Measurements from ENCODE around the gene SUGP2.
A peak's percentile ranks its signal among the peaks of the same experiment; 100 is the strongest.

SUGP2 gene

DNA sequence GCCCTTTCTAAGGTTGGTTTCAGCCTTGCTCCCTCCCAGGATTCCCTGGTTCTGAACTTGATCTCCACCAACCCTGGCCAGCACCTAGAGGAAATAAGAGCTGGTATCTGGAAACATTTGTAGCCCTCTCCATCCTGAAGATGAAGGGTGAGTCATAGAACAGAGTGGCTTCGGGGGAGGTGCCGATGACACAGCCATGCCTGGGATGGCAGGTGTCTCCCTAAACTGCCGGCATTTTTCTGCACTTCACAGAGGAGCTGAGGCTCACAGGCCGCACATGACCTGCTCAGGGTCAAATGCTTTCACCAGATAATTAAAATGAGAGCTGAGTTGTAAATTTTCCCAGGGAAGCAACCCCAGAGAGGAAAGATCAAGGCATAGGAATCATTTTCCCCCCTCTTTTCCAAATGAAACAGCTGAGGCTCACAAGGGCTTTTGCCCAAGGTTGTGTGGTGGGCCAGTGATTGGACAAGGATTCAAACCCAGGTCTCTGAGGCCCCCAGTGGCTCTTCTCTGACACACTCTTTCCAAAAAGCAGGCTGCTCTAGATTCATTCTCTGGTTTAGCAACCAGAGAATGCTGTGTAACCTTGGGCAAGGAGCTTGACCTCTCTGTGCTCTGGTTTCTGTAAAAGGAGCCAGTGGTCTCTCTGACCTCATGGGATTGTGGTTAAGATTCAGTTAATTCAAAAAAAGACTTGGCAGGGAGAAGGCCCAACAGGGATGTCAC, 29.3 kb upstream of the SUGP2 start:
- TF ChIP-seq EZH2 (IDR thresholded peaks at IDR 0.05), result no peak
- no peak for TF ChIP-seq POLR2AphosphoS5 (IDR thresholded peaks at IDR 0.05; ENCODE audit: borderline replicate concordance, low read depth, low read length)
- no peak for TF ChIP-seq FOXP2 (optimal IDR thresholded peaks at IDR 0.05; ENCODE audit: control extremely low read depth, extremely low read length, insufficient read depth)
- peak overlapping the region; percentile 75 for H3K4me3 ChIP-seq
- DNase-seq (ENCODE audit: low read depth, low spot score), result no peak
- H3K27ac ChIP-seq, result peak overlapping the region; percentile 38; the same call in 1 of the 2 replicates
- H3K36me3 ChIP-seq (ENCODE audit: insufficient read depth, low read length), result peaks cover 8% of the 10 kb centered on the region; the same call in 1 of the 2 replicates
- peak overlapping the region; percentile 45 for H3K9ac ChIP-seq (ENCODE audit: insufficient read length)
- no peaks in the 10 kb centered on the region for H3K9me3 ChIP-seq (ENCODE audit: low read depth, low read length)

DNA sequence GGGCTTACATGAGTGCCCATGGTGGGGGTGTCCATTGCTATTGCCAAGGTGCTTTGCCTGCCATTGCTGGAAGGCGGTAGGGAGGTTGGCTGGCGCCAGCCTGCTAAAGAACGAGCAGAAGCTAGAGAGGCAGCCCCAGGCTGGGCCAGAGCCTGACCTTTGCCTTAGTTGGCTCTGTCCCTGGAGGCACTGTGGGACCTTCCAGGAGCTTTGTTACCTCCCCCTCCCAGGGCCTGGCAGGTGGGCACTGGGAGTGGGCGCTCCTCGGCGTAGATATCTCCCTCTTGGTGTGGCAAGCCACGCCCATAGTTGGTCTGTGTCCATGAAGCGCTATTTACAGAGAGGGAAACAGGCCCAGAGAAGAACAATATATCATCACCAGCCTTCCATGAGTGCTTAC, 28.2 kb upstream of the SUGP2 start:
- no peak for DNase-seq (ENCODE audit: low read depth, low spot score)
- H3K36me3 ChIP-seq (ENCODE audit: insufficient read depth, low read length), result peaks cover 19% of the 10 kb centered on the region; the same call in 1 of the 2 replicates
- H3K4me3 ChIP-seq, result no peak overlapping the region
- H3K27ac ChIP-seq, result no peak overlapping the region
- TF ChIP-seq EZH2 (IDR thresholded peaks at IDR 0.05) (no peak), POLR2AphosphoS5 (IDR thresholded peaks at IDR 0.05; ENCODE audit: borderline replicate concordance, low read depth, low read length) (no peak), FOXP2 (optimal IDR thresholded peaks at IDR 0.05; ENCODE audit: control extremely low read depth, extremely low read length, insufficient read depth) (no peak)
- no peak overlapping the region for H3K9ac ChIP-seq (ENCODE audit: insufficient read length)
- no peaks in the 10 kb centered on the region for H3K9me3 ChIP-seq (ENCODE audit: low read depth, low read length)

DNA sequence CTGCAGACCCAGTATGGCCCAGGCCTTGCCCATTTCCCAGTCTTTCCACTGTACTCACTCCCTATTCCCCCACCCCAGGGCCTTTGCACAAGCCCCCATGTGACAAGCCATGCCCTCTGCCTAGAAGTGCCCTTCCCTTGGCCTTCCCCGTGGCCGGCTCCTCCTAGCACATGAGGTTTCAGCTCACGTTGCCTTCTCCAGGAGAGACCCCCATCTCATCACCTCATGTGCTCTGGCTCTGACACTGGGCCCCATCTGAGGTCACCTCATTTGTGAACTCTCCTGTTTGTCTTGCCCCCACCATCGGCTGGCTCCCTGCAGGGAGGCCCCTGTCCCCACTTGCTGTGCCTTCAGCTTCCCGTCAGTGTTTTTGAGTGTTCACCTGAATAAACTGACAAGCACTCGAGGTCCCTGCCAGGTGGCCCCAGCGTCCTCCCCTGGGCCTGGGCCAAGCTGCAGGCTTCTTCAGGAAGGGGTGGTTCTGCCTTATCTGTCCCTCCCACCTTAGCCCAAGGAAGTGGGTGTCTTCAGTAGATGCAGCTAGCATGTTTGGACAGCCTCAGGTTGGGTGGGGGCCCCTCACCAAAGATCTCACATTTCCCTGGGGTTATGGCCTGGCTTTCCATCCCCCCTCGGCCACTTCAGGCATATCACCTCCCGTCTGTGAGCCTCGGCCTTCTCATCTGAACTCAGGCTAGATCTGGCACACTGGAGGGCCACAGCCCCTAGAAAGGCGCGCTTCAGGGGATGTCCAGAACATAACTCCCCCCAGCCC, 26.7 kb upstream of the SUGP2 start:
- H3K27ac ChIP-seq, result no peak overlapping the region
- H3K9me3 ChIP-seq (ENCODE audit: low read depth, low read length), result no peaks in the 10 kb centered on the region
- no peak overlapping the region for H3K9ac ChIP-seq (ENCODE audit: insufficient read length)
- peaks cover 29% of the 10 kb centered on the region; the same call in 1 of the 2 replicates for H3K36me3 ChIP-seq (ENCODE audit: insufficient read depth, low read length)
- no peak for DNase-seq (ENCODE audit: low read depth, low spot score)
- H3K4me3 ChIP-seq, result no peak overlapping the region
- TF ChIP-seq POLR2AphosphoS5 (IDR thresholded peaks at IDR 0.05; ENCODE audit: borderline replicate concordance, low read depth, low read length), result no peak
- TF ChIP-seq EZH2 (IDR thresholded peaks at IDR 0.05), result no peak
- TF ChIP-seq FOXP2 (optimal IDR thresholded peaks at IDR 0.05; ENCODE audit: control extremely low read depth, extremely low read length, insufficient read depth), result no peak

DNA sequence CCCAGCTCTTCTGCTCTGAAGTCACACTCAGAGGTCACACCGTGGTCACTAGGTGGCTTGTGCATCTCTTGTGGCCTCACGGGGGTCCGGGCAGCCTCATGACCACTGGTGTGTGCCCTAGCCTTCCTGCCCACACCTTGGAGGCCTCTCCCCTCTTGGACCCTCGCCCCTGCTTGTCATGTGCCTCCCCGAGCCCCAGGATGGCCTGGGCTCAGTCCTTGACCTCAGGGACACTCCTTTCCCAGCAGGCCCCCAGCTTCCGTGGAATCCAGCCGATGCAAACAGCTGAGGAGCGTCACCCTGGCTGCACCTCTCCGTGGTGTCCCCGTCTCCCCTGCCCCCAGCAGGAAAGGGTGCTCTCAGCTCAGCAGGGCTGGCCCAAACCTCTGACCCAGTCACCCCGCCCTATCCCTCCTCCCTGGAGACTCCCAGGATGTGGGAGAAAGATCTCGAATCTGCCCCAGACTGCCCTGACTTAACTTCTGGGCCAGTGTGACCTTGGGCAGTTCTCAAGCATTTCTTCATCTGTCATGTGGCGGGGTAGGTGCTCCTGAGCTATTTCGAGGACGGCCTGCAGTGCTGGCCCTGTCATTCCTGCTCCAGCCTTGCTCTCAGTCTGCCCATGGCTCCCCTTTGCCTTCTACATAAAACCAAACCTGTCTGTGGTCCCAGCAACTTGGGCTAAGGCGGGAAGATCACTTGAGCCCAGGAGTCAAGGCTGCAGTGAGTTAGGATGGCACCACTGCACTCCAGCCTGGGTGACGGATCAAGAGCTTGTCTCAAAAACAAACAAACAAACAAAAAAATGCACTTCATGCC, 25.9 kb upstream of the SUGP2 start:
- Histone ChIP-seq H3K9me3 (ENCODE audit: low read depth, low read length) (no peaks in the 10 kb centered on the region), H3K4me3 (no peak overlapping the region), H3K36me3 (ENCODE audit: insufficient read depth, low read length) (peaks cover 37% of the 10 kb centered on the region), H3K27ac (no peak overlapping the region), H3K9ac (ENCODE audit: insufficient read length) (no peak overlapping the region)
- TF ChIP-seq FOXP2 (optimal IDR thresholded peaks at IDR 0.05; ENCODE audit: control extremely low read depth, extremely low read length, insufficient read depth) (no peak), EZH2 (IDR thresholded peaks at IDR 0.05) (no peak), POLR2AphosphoS5 (IDR thresholded peaks at IDR 0.05; ENCODE audit: borderline replicate concordance, low read depth, low read length) (no peak)
- DNase-seq (ENCODE audit: low read depth, low spot score), result no peak

DNA sequence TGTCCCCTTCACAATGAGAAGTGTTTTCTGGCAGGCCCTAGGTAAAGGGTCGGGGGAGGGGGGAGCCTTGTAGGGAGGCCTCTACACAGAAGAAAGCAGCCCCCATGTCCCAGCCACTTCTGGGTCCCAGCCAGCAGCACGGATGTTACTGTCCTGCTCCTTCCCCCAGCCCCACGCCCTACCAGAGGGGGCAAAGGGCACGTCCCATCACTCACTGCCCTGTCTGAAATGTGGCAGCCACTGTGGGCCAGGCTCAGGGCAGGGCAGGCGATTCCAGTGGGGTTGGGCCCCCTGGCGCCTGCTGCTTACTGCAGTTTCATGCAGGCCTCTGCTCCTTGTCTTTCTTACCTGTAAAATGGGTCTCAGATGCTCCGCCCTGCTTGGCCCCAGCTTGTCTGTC, 24.4 kb upstream of the SUGP2 start:
- no peak overlapping the region for H3K27ac ChIP-seq
- H3K36me3 ChIP-seq (ENCODE audit: insufficient read depth, low read length), result peaks cover 46% of the 10 kb centered on the region
- no peak for TF ChIP-seq EZH2 (IDR thresholded peaks at IDR 0.05)
- no peak for TF ChIP-seq FOXP2 (optimal IDR thresholded peaks at IDR 0.05; ENCODE audit: control extremely low read depth, extremely low read length, insufficient read depth)
- no peak for TF ChIP-seq POLR2AphosphoS5 (IDR thresholded peaks at IDR 0.05; ENCODE audit: borderline replicate concordance, low read depth, low read length)
- no peaks in the 10 kb centered on the region for H3K9me3 ChIP-seq (ENCODE audit: low read depth, low read length)
- no peak for DNase-seq (ENCODE audit: low read depth, low spot score)
- H3K9ac ChIP-seq (ENCODE audit: insufficient read length), result no peak overlapping the region
- H3K4me3 ChIP-seq, result no peak overlapping the region

DNA sequence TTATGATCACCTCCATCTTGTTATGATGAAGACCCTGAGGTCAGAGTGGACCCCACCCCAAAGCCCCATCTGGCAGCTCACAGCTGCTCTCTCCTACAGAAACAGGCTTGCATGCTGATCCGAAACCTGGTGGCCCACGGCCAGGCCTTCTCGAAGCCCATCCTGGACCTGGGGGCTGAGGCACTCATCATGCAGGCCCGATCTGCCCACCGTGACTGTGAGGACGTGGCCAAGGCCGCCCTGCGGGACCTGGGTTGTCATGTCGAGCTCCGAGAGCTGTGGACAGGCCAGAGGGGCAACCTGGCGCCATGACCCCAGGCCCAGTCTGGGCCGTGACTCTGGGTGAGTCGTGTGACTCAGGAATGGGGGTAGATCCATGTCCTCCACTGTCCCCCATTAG, 24.0 kb upstream of the SUGP2 start:
- Histone ChIP-seq H3K36me3 (ENCODE audit: insufficient read depth, low read length) (peaks cover 50% of the 10 kb centered on the region), H3K27ac (no peak overlapping the region), H3K9me3 (ENCODE audit: low read depth, low read length) (no peaks in the 10 kb centered on the region), H3K4me3 (no peak overlapping the region), H3K9ac (ENCODE audit: insufficient read length) (no peak overlapping the region)
- no peak for DNase-seq (ENCODE audit: low read depth, low spot score)
- TF ChIP-seq EZH2 (IDR thresholded peaks at IDR 0.05), result no peak
- TF ChIP-seq FOXP2 (optimal IDR thresholded peaks at IDR 0.05; ENCODE audit: control extremely low read depth, extremely low read length, insufficient read depth), result no peak
- no peak for TF ChIP-seq POLR2AphosphoS5 (IDR thresholded peaks at IDR 0.05; ENCODE audit: borderline replicate concordance, low read depth, low read length)

DNA sequence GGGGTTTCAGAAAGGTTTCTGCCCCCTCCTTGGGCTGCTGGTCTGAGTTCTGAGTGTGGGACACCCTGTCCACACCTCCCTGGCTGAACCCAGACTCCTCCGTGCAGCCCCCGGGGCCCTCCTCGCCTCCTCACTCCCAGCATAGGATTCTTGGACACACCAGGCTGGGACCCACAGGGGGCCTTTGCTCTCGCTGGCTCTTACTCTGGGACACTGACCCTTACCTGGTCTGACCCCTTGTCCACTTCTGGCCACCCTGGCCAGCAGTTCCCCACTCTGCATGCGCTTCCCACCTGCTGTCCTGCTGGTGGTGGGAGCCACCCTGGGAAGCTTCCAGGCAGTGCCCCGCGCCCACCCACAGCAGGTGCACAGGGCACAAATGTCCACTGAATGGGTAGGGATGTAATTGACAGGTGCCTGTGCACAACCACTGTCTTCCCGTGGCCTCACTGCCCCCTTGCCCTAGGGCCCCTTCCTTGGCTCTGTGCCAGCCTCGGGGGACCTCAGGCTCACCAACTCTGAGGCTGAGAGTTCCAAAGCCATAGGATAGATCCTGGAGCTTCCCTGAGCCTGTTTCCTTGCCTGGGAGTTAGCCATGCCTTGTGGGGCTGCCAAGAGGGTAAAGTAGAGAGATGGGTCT, 23.4 kb upstream of the SUGP2 start:
- Histone ChIP-seq H3K36me3 (ENCODE audit: insufficient read depth, low read length) (peaks cover 56% of the 10 kb centered on the region), H3K27ac (no peak overlapping the region), H3K9me3 (ENCODE audit: low read depth, low read length) (no peaks in the 10 kb centered on the region), H3K9ac (ENCODE audit: insufficient read length) (no peak overlapping the region), H3K4me3 (no peak overlapping the region)
- DNase-seq (ENCODE audit: low read depth, low spot score), result no peak
- no peak for TF ChIP-seq EZH2 (IDR thresholded peaks at IDR 0.05)
- TF ChIP-seq POLR2AphosphoS5 (IDR thresholded peaks at IDR 0.05; ENCODE audit: borderline replicate concordance, low read depth, low read length), result no peak
- no peak for TF ChIP-seq FOXP2 (optimal IDR thresholded peaks at IDR 0.05; ENCODE audit: control extremely low read depth, extremely low read length, insufficient read depth)
